ENCODE data around the gene C7.
"Not testable (repeated sequence)": the region's sequence is repeated elsewhere in the genome, so short reads cannot be mapped to it uniquely, and the experiment has no call there.

Gene C7

GRCh38 chr5:40991168-40991980, 82.1 kb downstream of the C7 start:
- DNase-seq (ENCODE audit: low spot score), result no peak

DNA sequence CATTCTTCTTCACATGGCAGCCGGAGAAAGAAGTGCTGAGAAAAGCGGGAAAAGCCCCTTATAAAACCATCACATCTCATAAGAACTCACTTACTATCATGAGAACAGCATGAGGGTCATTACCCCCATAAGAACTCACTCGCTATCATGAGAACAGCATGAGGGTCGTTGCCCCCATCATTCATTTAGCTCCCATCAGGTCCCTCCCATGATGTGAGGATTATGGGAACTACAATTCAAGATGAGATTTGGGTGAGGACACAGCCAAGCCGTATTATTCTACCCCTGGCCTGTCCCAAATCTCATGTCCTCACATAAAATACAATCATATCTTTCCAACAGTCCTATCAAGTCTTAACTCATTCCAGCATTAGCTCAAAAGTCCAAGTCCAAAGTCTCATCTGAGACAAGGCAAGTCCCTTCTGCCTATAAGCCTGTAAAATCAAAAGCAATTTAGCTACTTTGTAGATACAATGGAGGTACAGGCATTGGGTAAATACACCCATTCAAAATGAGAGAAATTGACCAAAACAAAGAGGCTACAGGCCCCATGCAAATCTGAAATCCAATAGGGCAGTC, 82.8 kb downstream of the C7 start:
- no peak for DNase-seq (ENCODE audit: low spot score)

DNA sequence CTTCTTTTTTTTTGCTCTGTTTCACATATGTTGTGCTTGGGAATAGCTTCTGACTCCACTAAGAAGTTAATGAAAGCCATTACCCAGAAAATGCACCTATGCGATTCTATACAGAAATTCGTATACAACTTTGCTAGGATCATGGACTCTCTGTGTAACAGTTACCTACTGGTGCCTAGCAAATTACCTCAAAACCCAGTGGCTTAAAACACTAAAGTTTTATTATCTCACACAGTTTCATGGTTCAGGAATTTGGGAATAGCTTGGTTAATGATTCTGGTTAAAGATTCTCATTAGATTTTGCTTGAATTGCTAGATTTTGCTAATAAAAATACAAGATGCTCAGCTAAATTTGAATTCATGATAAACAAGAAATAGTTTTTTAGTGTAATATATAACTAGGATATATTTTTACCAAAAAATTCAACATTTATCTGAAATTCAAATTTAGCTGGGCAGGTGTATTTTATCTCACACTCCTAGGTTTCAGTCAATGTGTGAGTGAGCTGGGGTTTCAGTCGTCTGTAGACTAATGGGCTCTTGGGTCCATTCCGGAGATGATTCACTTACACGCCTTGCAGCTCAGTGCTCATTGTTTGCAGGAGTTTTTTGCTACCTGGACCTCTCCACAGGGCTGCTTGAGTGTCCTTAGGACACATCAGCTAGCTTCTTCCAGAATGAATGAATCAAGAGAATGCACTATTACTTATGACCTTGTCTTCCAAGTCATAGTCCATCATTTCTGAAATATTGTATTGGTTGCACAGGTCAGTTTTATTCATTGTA, 86.7 kb downstream of the C7 start:
- DNase-seq (ENCODE audit: low spot score), result no peak

DNA sequence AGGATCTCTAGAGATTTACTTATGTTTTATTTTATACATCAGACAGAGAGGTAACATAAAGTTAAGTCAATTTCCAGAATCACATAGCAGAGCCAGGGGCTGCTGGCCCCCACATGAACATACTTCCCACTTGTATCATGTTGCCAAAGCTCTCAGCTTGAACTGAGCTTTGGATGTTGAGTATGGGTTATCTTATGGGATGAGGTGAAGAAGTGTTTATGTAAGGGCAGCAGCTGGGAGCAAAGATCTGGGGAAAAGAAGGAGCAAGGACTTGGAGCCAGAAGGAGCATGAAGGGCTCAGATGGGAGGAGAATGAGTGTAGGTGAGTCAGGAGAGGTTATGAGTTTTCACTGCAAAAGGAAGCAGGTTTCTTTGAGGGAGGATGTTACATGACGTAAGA, 89.8 kb downstream of the C7 start:
- no peak for DNase-seq (ENCODE audit: low spot score)

GRCh38 chr5:40999966-41000365, 90.7 kb downstream of the C7 start:
- no peak for DNase-seq (ENCODE audit: low spot score)

GRCh38 chr5:41003670-41004376, 94.5 kb downstream of the C7 start:
- no peak for DNase-seq (ENCODE audit: low spot score)

- no peak for DNase-seq (ENCODE audit: low spot score)
Measured at GRCh38 chr5:41004931-41005330, 95.6 kb downstream of the C7 start.

GRCh38 chr5:41009232-41009631, 99.9 kb downstream of the C7 start:
- no peak for DNase-seq (ENCODE audit: low spot score)

DNA sequence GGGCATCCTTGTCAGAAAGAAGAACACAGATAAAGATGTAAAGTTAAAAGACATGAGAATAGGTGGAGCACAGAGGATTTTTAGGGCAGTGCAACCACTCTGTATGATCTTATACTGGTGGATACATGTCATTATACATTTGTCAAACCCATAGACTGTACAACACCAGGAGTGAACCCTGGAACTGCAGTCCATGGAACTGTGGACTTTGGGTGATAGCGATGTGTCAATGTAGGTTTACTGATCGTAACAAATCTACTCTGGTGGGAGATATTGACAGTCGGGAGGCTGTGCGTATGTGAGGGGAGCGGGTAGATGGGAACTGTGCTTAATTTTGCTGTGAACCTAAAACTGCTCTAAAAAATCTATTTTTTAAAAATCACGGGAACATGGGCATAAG, 101.3 kb downstream of the C7 start:
- no peak for DNase-seq (ENCODE audit: low spot score)

DNA sequence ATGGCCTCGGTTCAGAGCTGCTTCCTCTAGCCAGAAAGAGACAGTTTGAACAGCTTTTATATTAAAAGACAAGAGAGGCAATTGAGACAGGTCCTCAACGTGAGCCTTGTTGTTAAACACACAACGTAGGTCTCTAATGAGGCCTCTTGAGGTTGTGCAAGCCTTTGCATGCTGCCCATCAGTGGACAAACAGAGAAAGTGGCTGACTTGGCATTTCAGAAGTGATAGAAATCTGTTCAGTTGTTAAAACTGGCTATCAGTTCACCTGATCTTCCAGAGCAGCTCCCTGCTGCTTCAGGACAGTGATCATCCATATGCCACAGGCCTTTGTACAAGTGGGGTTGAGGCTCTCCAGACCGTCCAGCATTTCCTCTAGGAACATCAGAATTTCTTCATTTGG, 103.0 kb downstream of the C7 start:
- DNase-seq (ENCODE audit: low spot score), result no peak

GRCh38 chr5:41022600-41022999, 113.3 kb downstream of the C7 start:
- not testable (repeated sequence) for DNase-seq (ENCODE audit: low spot score)

All from D341Med (cell line).